ENCODE data around the gene ARSD.

- no peak for TF ChIP-seq BACH2 (CRISPR knock-in tag; IDR thresholded peaks at IDR 0.05; ENCODE audit: borderline replicate concordance)
- no peak for TF ChIP-seq GLIS3 (CRISPR knock-in tag; IDR thresholded peaks at IDR 0.05)
- TF ChIP-seq OSR1 (CRISPR knock-in tag; IDR thresholded peaks at IDR 0.05), result no peak
- no peak for TF ChIP-seq ZNF565 (CRISPR knock-in tag; conservative IDR thresholded peaks at IDR 0.05; ENCODE audit: low read depth)
- TF ChIP-seq PPARA (CRISPR knock-in tag; IDR thresholded peaks at IDR 0.05; ENCODE audit: borderline replicate concordance), result no peak
- TF ChIP-seq RARB (CRISPR knock-in tag; IDR thresholded peaks at IDR 0.05), result no peak
- no peak for TF ChIP-seq ISL1 (CRISPR knock-in tag; IDR thresholded peaks at IDR 0.05)
- TF ChIP-seq CREB5 (CRISPR knock-in tag; IDR thresholded peaks at IDR 0.05; ENCODE audit: low read depth), result no peak
- no peak for TF ChIP-seq PATZ1 (CRISPR knock-in tag; IDR thresholded peaks at IDR 0.05; ENCODE audit: borderline replicate concordance)
- no peak for TF ChIP-seq ZFP30 (CRISPR knock-in tag; IDR thresholded peaks at IDR 0.05)
Observed at GRCh38 chrX:2874222-2875135, 54.7 kb downstream of the ARSD start.
